GM18519 (cell line): Measurements from ENCODE around the gene MYH3.
"Not testable (repeated sequence)": the region's sequence is repeated elsewhere in the genome, so short reads cannot be mapped to it uniquely, and the experiment has no call there.

Experiments used
- ATAC-seq: cut with Tn5 transposase; IDR thresholded peaks from one replicate; pipeline ENCODE4 v1.9.1; 2021; ENCODE audit warnings: mild to moderate bottlenecking, moderate library complexity; ENCODE audit not compliant: unreplicated experiment, low FRiP score

MYH3 gene

GRCh38 chr17:10657148-10657547 is at the start of gene MYH3:
Gene MYH3 (minus strand): TSS chr17:10657309. CDS start chr17:10655064, 2,245 bp downstream.
- no peak for ATAC-seq

DNA sequence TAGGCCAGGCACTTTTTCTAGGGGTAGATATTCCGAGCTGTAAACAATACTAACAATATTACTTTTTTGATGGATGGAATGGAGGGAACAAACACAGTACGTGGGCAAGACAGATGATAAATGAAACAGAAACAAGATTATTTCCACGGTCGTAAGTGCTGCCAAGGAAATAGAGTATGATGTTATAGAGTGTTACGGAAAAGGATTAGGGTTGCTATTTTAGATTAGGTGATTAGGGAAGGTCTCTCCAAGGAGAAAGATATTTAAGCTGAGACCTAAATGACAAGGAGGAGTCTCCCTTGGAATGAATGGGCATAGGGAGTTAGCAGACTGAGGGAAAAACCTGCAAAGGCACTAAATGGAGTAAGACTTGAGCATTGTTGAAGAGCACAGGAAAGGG is 48.6 kb upstream of the MYH3 start:
- ATAC-seq, result no peak

GRCh38 chr17:10702574-10702973 is 45.5 kb upstream of the MYH3 start:
- ATAC-seq, result no peak

- ATAC-seq, result no peak
Observed at GRCh38 chr17:10699856-10700255, 42.7 kb upstream of the MYH3 start.

DNA sequence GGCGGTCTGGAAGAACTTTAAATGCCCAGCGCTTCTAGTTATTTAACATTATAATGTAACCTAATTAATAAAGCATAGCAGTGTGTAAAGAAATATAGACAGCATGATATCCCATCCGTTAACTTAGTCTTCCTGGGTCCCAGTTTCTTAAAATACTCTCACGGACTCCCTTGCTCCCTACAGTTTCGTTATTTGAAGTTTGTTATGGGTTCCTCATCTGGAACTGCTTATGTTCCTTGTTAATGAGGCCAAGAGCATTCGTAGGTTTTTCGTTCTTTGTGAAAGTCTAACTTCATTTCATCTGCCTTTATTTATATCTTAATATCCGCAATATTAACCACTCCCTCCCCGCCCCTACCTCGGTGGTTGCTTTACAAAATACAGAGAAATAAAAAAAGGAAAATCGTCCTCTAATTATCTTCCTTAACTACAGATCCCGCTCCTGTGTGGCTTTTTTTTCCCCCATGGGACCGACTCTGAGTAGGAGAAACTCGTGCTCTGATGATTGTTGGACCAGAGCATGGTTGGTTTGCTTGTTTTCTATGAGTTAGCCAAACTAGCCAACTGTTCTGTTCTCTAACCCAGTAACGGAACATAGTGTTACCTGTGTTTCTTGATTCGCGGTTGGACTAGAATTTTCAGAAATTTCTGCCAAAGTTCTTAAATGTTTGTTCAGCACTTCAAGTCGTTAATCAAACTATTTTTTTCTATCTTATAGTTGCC is 41.1 kb upstream of the MYH3 start:
- no peak for ATAC-seq

DNA sequence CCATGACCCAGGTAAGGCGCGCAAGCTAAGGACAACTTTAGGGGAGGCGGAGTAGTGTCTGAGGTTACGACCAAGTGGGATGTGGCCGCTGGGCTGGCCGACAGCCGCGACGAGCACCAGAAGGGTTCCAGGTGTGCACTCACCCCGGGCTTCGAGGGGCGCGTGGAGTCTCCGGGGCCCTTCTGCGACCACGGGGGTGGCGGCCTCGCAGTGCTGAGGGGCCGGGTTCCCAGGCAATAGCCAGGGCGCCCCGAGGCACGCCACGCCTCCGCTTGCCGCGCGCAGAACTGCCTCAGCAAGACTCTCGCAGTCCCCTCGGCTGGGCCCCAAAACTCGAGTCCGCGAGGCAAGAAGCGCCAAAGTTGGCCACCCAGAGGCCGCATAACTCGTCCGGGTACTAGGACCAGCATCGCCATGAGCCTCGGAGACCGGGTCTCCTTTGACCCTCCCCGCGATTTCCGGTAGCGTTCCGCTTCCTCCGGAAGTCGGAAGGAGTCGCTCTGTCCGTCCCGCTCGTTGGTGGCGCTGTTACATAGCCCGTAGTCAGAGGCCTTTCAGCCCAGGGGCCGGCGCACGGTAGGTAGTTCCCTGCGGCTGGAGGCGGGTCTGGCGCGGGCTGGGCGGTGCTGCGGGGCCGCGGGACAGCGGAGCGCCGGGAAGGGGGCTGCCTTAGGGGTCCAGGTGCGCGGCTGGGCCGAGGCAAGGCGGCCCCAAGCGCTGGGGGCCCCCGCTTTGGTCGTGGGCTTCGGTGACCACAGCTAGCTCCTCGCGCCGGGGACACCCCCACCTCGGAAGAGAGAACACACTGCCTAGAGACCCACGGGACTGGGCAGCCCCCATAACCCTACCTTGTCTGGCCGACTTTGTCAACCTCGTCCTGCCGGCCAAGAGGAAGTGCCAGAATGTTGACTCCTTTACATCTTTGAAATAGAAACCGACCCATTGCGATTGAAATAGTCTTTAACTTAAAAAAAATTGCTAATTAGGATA is 40.3 kb upstream of the MYH3 start, which contains the start of the genes ADPRM and SCO1:
ADPRM (plus strand) TSS at position 503 of the 990 bp plus-strand sequence. CDS start 7,333 bp downstream, outside the sequence.
SCO1 (minus strand) TSS at position 442 of the 990 bp plus-strand sequence; CDS start at position 416, 26 bp downstream.
- ATAC-seq, result peak; percentile 93

DNA sequence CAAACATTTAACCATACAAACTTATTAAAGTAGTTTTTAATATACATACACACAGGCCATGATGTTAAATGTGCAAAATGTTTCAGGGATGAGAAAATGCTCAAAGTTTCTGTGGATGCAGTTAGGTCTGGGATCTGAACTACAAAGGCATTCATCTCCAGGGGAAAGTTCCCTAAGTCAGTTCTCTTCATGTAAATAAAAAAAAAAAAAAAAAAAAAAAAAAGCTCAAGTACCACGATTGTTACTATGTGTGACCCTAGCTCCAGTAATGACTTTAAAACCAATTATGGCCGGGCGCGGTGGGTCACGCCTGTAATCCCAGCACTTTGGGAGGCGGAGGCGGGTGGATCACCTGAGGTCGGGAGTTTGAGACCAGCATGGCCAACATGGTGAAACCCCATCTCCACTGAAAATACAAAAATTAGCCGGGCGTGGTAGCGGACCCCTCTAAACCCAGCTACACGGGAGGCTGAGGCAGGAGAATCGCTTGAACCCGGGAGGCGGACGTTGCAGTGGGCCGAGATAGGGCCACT is 38.8 kb upstream of the MYH3 start:
- not testable (repeated sequence) for ATAC-seq

GRCh38 chr17:10687499-10687898 is 30.4 kb upstream of the MYH3 start:
- ATAC-seq, result no peak

GRCh38 chr17:10683853-10684252 is 26.7 kb upstream of the MYH3 start:
- ATAC-seq, result no peak

- ATAC-seq, result no peak
Observed at GRCh38 chr17:10681866-10682446, 24.8 kb upstream of the MYH3 start.

DNA sequence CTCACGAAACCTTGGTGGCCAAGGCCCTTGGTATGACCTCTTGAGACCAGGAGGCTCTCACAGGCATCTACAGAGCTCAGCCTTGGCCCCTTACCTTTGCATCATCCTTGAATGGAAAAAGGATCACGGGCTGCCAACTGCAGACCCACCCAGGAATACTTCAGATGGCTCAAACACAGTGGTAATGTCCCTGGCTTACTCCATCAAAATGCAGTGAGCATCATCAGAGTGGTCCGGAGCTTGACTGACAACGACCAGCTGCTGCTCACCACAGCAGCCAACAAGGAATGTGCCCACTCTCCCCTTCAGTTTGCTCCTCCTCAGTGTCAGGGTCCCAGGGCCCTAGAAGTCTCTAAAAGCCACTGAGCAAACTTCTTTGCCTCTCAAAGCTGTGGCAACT is 17.6 kb upstream of the MYH3 start:
- ATAC-seq, result no peak

DNA sequence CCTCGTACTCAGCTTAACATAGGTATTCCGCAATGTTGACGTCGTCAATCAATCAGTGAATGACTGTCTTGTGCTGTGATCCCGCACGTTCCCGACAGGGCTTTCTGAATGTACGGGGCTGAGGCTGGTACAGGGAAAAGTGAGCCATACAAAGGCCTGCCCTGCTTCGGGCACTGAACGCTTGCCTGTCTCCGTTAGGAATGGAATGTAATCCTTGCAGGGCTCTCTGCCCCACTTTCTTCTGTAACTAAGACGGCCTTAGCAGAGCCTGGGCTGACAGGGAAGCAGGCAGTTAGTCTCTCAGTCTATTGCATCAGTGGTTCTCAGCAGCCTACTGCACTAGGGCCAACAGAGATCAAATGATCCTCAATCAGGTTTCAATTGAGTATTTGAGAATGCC is 16.2 kb upstream of the MYH3 start:
- no peak for ATAC-seq

DNA sequence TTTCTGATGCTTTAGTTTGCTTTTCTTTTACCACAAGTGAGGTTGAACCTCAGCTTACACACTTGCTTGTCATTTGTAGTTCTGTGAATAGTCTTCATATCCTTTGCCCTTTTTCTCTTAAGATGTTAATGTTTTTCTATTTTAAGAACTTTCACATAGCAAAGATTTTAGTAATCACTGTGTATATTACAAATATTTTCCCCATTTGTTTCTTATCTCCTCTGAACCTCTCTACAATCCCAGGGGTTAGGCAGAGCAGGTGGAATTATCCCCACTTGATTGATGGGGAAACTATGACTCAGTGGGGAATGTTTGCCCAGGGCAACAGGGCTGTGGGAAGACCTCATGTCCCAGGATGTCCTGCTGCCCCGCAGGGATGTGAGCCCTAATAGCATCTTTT is 11.7 kb upstream of the MYH3 start:
- no peak for ATAC-seq

DNA sequence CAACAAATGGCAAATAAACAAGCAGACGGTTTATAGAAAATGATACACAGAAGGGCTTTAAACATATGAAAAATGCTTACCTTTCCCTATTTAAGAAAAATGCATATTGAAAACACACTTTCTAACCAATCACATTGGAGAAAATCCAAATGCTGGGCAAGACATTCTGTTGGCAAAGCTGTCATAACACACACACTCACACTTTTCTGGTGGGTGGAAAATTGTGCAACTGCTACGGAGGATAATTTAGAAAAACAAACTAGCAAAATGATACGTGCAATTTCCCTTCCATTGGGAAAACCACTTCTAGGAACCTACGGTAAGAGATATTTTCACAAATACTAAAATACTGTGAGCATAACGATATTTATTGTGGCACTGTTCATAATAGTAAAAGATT is 9.8 kb upstream of the MYH3 start:
- no peak for ATAC-seq

GRCh38 chr17:10664571-10664970 is 7.5 kb upstream of the MYH3 start:
- ATAC-seq, result no peak

DNA sequence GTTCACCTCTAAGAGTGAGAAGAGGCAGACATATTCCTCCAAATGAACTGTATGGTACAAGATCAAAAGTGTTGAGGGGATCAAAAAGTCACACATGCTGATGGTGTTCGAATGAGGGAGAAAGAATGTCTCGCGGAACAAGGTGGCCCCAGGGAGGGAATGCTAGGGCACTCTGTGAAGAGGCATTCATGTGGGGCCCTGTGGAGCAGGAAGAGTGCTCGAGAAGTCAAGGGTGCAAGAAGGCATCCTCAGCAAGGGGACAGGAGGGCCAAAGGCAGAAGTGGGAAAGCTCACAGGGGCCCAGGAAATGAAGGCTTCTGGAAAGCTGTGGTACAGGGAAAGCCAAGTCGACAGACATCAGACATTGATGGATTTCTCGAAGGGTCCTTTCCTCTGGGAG is 6.1 kb upstream of the MYH3 start:
- no peak for ATAC-seq

- no peak for ATAC-seq
Observed at GRCh38 chr17:10661437-10661836, 4.3 kb upstream of the MYH3 start.

GRCh38 chr17:10657879-10658278 is 770 bp upstream of the MYH3 start:
- ATAC-seq, result no peak

- ATAC-seq, result no peak
Observed at GRCh38 chr17:10653987-10654386, 3.1 kb downstream of the MYH3 start.

DNA sequence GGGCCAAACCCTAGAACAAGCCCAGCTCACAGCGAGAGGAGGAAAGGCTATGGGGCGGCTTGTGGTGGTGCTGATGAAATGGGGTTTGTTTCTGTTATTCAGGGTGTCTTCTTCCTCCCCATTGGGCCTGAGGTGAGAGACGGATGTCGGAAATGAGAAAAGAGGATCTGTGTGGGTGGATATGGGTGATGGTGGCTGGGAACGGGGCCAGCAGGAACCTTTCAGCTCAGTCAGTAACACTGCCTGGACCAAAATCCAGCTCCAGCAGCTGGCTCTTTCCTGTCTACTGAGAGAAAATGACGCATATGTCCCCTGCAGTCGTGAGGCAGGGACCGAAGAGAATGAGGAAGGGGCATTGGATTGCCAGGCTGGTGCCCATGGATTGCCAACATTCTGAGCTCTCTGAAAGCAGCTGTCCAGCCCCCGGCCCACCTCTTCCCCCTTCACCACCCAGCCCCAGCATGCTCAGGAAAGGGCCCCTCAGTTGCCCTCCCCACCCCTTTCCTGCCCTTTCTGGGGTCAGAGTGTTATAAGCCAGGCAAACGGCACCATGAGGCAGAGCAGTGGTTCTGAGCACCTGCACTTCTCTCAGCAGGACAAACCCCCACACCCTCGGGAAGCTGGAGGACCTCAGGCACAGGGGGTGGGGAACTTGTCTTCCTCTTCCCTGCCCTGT is 4.0 kb downstream of the MYH3 start:
- ATAC-seq, result no peak
